Liver (tissue), 9 donors: ENCODE data around the gene TMEM233. TPM values are rescaled to one million over a fixed set of nuclear protein-coding genes. Genes with fewer than 3 reads are reported as not detected.

Source experiments
- DNase-seq: peaks from one replicate; pipeline ENCODE4 v3.0.0-alpha.2; 2017; ENCODE audit warnings: low spot score
- H3K27ac ChIP-seq, 2 donors: one replicate each; pipeline ENCODE4 v1.7.0; 2013; ENCODE audit warnings: inconsistent platforms in 2 of 2, low read length in 2 of 2, control low read depth in 1 of 2, low read depth in 1 of 2, mild to moderate bottlenecking in 1 of 2
- H3K27me3 ChIP-seq, 4 donors: one replicate each; pipeline versions ENCODE4 v1.6.1 to v1.7.0; 2013; ENCODE audit warnings: low read length in 3 of 4, inconsistent platforms in 1 of 4, mild to moderate bottlenecking in 1 of 4, moderate library complexity in 1 of 4; ENCODE audit not compliant: control insufficient read depth in 4 of 4, insufficient read depth in 4 of 4
- H3K36me3 ChIP-seq, 4 donors: one replicate each; pipeline versions ENCODE4 v1.6.1 to v1.7.0; 2013; ENCODE audit warnings: low read length in 3 of 4, mild to moderate bottlenecking in 3 of 4, low read depth in 1 of 4, moderate library complexity in 1 of 4; ENCODE audit not compliant: control insufficient read depth in 4 of 4, insufficient read depth in 3 of 4
- H3K4me1 ChIP-seq, 4 donors: one replicate each; pipeline versions ENCODE4 v1.6.1 to v1.7.0; 2013; ENCODE audit warnings: low read length in 3 of 4, mild to moderate bottlenecking in 3 of 4, moderate library complexity in 1 of 4; ENCODE audit not compliant: control insufficient read depth in 4 of 4, insufficient read depth in 4 of 4
- H3K4me3 ChIP-seq, 3 donors: one replicate each; pipeline versions ENCODE4 v1.6.1 to v1.7.0; 2013; ENCODE audit warnings: low read length in 3 of 3, control low read depth in 1 of 3, low read depth in 1 of 3, mild to moderate bottlenecking in 1 of 3
- H3K9ac ChIP-seq, 2 donors: one replicate each; pipeline ENCODE4 v1.7.0; 2013; ENCODE audit warnings: low read length in 2 of 2, mild to moderate bottlenecking in 2 of 2, moderate library complexity in 2 of 2, control low read depth in 1 of 2, low read depth in 1 of 2
- H3K9me3 ChIP-seq, 4 donors: one replicate each; pipeline versions ENCODE4 v1.6.1 to v1.7.0; 2013; ENCODE audit warnings: low read length in 3 of 4; ENCODE audit not compliant: control insufficient read depth in 4 of 4
- EGR1 ChIP-seq, 2 donors: IDR thresholded peaks; 2 replicates each; pipeline ENCODE4 v1.6.1; 2016 to 2018; ENCODE audit warnings: antibody characterized with exemption in 2 of 2, low read depth in 2 of 2
- FOXA1 ChIP-seq: IDR thresholded peaks from 2 replicates; pipeline ENCODE4 v1.6.1; 2016; ENCODE audit warnings: antibody characterized with exemption
- GABPA ChIP-seq, 2 donors: IDR thresholded peaks in 1 of 2; conservative IDR thresholded peaks in 1 of 2; 2 replicates each; pipeline ENCODE4 v1.6.1; 2016; ENCODE audit warnings: antibody characterized with exemption in 2 of 2, mild to moderate bottlenecking in 1 of 2, moderate library complexity in 1 of 2
- HNF4G ChIP-seq: IDR thresholded peaks from 2 replicates; pipeline ENCODE4 v1.6.1; 2016; ENCODE audit warnings: antibody characterized with exemption
- JUND ChIP-seq, 2 donors: IDR thresholded peaks; 2 replicates each; pipeline ENCODE4 v1.6.1; 2016; ENCODE audit warnings: antibody characterized with exemption in 2 of 2
- MAX ChIP-seq: IDR thresholded peaks from 2 replicates; pipeline ENCODE4 v1.6.1; 2016; ENCODE audit warnings: antibody characterized with exemption
- NR2F2 ChIP-seq: IDR thresholded peaks from 2 replicates; pipeline ENCODE4 v1.6.1; 2016; ENCODE audit warnings: antibody characterized with exemption
- RAD21 ChIP-seq, 2 donors: IDR thresholded peaks; 2 replicates each; pipeline ENCODE4 v1.6.1; 2016; ENCODE audit warnings: antibody characterized with exemption in 2 of 2, mild to moderate bottlenecking in 2 of 2
- REST ChIP-seq: IDR thresholded peaks from 2 replicates; pipeline ENCODE4 v1.6.1; 2016; ENCODE audit warnings: antibody characterized with exemption, mild to moderate bottlenecking
- RXRA ChIP-seq, 2 donors: IDR thresholded peaks; 2 replicates each; pipeline ENCODE4 v1.6.1; 2017 to 2018; ENCODE audit warnings: antibody characterized with exemption in 2 of 2, mild to moderate bottlenecking in 1 of 2
- SP1 ChIP-seq: IDR thresholded peaks from 2 replicates; pipeline ENCODE4 v1.6.1; 2018; ENCODE audit warnings: antibody characterized with exemption, mild to moderate bottlenecking
- YY1 ChIP-seq: IDR thresholded peaks from 2 replicates; pipeline ENCODE4 v1.6.1; 2016; ENCODE audit warnings: antibody characterized with exemption, mild to moderate bottlenecking
- ZBTB33 ChIP-seq: IDR thresholded peaks from 2 replicates; pipeline ENCODE4 v1.6.1; 2016; ENCODE audit warnings: antibody characterized with exemption
- WGBS: extraction: QIAGEN DNeasy Blood & Tissue Kit; methylation state at CpG from one replicate; pipeline ENCODE4 v1.1.7; 2013; 5-methylcytosine and 5-hydroxymethylcytosine counted together
- polyA plus RNA-seq, 2 donors: library from polyadenylated mRNA; stranded (reverse) in 1 of 2; unstranded in 1 of 2; fragments of 200-250 nt in 1 of 2; fragments of >200 nt in 1 of 2; fragmentation: Nextera tagmentation in 1 of 2; extraction: Ambion mirVana in 1 of 2; gene quantifications; one replicate each; pipeline versions ENCODE4 v1.2.1 to v1.2.3, GENCODE V29; 2013 to 2015
- total RNA-seq, 2 donors: library from RNA; depleted of rRNA; stranded (reverse); fragments of >200 nt; gene quantifications; one replicate each; pipeline ENCODE4 v1.2.3, GENCODE V29; 2014
- TF ChIP-seq, protein P1 (sequence below): fragments of 150-350 bp; IDR thresholded peaks from 2 replicates; pipeline ENCODE4 v1.5.1; 2017; ENCODE audit warnings: improper control_type of control experiment, low read depth, low read length; ENCODE audit not compliant: missing input control
- TF ChIP-seq, protein P2 (sequence below): IDR thresholded peaks from 2 replicates; pipeline ENCODE4 v1.6.1; 2016; ENCODE audit warnings: antibody characterized with exemption
- donor health status: healthy.
- donor health status: healthy.
- donor health status: healthy.
- donor health status: healthy.
- donor health status: healthy.

TMEM233 gene
- total and polyA plus RNA-seq, 4 donors: 0.05 to 0.17 (median 0.09) TPM

GRCh38 chr12:119642986-119643385 is 49.4 kb downstream of the TMEM233 start (continued):
- TF ChIP-seq ZBTB33: no peak

DNA sequence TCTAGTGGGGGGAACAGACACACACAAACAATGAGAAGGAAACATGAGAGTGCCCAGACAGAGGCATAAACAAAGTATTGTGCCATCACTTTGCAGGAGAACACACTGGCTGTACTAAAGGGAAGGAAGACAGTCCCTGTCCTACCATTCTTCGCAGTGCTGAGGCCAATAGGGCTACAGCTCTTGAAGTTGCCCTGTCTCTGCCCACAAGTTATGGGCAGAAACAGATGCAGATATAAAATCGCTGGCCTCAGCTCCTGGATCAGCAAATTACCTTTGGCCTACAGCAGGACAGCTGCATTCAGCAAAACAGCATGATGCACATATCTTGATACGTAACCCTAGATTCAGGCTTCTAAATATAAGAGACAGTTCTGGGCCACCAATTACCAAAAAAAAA is 51.4 kb downstream of the TMEM233 start:
- Histone ChIP-seq H3K9ac (no peak overlapping the region), H3K36me3 (no peaks in the 10 kb centered on the region), H3K27me3 (no peaks in the 10 kb centered on the region), H3K4me1 (no peaks in the 10 kb centered on the region), H3K9me3 (no peaks in the 10 kb centered on the region), H3K4me3 (no peak overlapping the region), H3K27ac (no peak overlapping the region)
- DNase-seq: no peak
- WGBS: 92% methylated on average over 3 of the region's 3 CpGs
- TF ChIP-seq REST: no peak
- no peak for TF ChIP-seq SP1
- no peak for TF ChIP-seq YY1
- no peak for TF ChIP-seq NR2F2
- TF ChIP-seq, protein P1, sequence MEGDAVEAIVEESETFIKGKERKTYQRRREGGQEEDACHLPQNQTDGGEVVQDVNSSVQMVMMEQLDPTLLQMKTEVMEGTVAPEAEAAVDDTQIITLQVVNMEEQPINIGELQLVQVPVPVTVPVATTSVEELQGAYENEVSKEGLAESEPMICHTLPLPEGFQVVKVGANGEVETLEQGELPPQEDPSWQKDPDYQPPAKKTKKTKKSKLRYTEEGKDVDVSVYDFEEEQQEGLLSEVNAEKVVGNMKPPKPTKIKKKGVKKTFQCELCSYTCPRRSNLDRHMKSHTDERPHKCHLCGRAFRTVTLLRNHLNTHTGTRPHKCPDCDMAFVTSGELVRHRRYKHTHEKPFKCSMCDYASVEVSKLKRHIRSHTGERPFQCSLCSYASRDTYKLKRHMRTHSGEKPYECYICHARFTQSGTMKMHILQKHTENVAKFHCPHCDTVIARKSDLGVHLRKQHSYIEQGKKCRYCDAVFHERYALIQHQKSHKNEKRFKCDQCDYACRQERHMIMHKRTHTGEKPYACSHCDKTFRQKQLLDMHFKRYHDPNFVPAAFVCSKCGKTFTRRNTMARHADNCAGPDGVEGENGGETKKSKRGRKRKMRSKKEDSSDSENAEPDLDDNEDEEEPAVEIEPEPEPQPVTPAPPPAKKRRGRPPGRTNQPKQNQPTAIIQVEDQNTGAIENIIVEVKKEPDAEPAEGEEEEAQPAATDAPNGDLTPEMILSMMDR: no peak
- TF ChIP-seq RXRA (IDR thresholded peaks at IDR 0.05): no peak
- no peak for TF ChIP-seq EGR1 (IDR thresholded peaks at IDR 0.05; ENCODE audit: low read depth in 2 of 2)
- TF ChIP-seq RAD21 (IDR thresholded peaks at IDR 0.05): no peak
- no peak for TF ChIP-seq ZBTB33
- TF ChIP-seq HNF4G: no peak
- no peak for TF ChIP-seq FOXA1
- TF ChIP-seq, protein P2, sequence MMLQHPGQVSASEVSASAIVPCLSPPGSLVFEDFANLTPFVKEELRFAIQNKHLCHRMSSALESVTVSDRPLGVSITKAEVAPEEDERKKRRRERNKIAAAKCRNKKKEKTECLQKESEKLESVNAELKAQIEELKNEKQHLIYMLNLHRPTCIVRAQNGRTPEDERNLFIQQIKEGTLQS: no peak
- TF ChIP-seq MAX: no peak
- TF ChIP-seq GABPA (IDR thresholded peaks at IDR 0.05 in 1 of 2, conservative IDR thresholded peaks at IDR 0.05 in 1 of 2): no peak
- no peak for TF ChIP-seq JUND (IDR thresholded peaks at IDR 0.05)
